GM23338 (cell line): ENCODE measurements around the gene ZNF578. TPM values are rescaled to one million over a fixed set of nuclear protein-coding genes. Genes with fewer than 3 reads are reported as not detected.

ENCODE experiments used
- ATAC-seq: fragments of 200-7000 bp; cut with Tn5 transposase; 3 replicates; pipeline ENCODE4 v1.9.1; 2020
- DNase-seq: peaks from one replicate; pipeline ENCODE4 v3.0.0-alpha.2; 2015; ENCODE audit warnings: low spot score
- H2AFZ ChIP-seq: fragments of 200-600 bp; sonication (generic); 2 replicates; pipeline ENCODE4 v1.8.0; 2016; ENCODE audit warnings: antibody characterized with exemption, mild to moderate bottlenecking, moderate library complexity
- H3F3A ChIP-seq: fragments of 200-600 bp; sonication (generic); replicated peaks from 2 replicates; pipeline ENCODE4 v1.8.0; 2017; ENCODE audit warnings: antibody characterized with exemption, mixed run types, low read depth
- H3K27ac ChIP-seq: fragments of 200-600 bp; sonication (generic); 2 replicates; pipeline ENCODE4 v1.6.1; 2016; ENCODE audit warnings: low read depth
- H3K27me3 ChIP-seq: fragments of 200-600 bp; sonication (generic); 2 replicates; pipeline ENCODE4 v1.8.0; 2016; ENCODE audit warnings: mild to moderate bottlenecking, mixed run types, moderate library complexity; ENCODE audit not compliant: insufficient read depth
- H3K36me3 ChIP-seq: fragments of 200-600 bp; sonication (generic); 2 replicates; pipeline ENCODE4 v1.8.0; 2016; ENCODE audit warnings: mild to moderate bottlenecking; ENCODE audit not compliant: insufficient read depth
- H3K4me1 ChIP-seq: fragments of 200-600 bp; sonication (generic); 2 replicates; pipeline ENCODE4 v1.8.0; 2016; ENCODE audit warnings: mild to moderate bottlenecking, moderate library complexity; ENCODE audit not compliant: insufficient read depth
- H3K4me2 ChIP-seq: fragments of 200-600 bp; sonication (generic); 2 replicates; pipeline ENCODE4 v1.7.1; 2017; ENCODE audit warnings: mixed run types
- H3K4me3 ChIP-seq: fragments of 200-600 bp; sonication (generic); 2 replicates; pipeline ENCODE4 v1.6.1; 2016; ENCODE audit warnings: mixed run types
- H3K79me2 ChIP-seq: fragments of 200-600 bp; sonication (generic); replicated peaks from 2 replicates; pipeline ENCODE4 v1.8.0; 2017; ENCODE audit warnings: mild to moderate bottlenecking; ENCODE audit not compliant: insufficient read depth
- H3K9me2 ChIP-seq: fragments of 200-600 bp; sonication (generic); 2 replicates; pipeline ENCODE4 v1.8.0; 2017; ENCODE audit not compliant: insufficient read depth
- H4K20me1 ChIP-seq: fragments of 200-600 bp; sonication (generic); replicated peaks from 2 replicates; pipeline ENCODE4 v1.8.0; 2017; ENCODE audit warnings: mild to moderate bottlenecking; ENCODE audit not compliant: insufficient read depth
- H3K27ac Mint-ChIP-seq: 2 replicates; pipeline ENCODE4 v1.8.0; 2020; ENCODE audit warnings: inconsistent platforms, mild to moderate bottlenecking, moderate library complexity, mixed read lengths
- H3K27me3 Mint-ChIP-seq: 3 replicates; pipeline ENCODE4 v1.8.0; 2022; ENCODE audit warnings: low read depth, mild to moderate bottlenecking, moderate library complexity, mixed read lengths, inconsistent platforms; ENCODE audit not compliant: insufficient read depth, poor library complexity
- H3K36me3 Mint-ChIP-seq: 3 replicates; pipeline ENCODE4 v1.8.0; 2021; ENCODE audit warnings: low read depth, mild to moderate bottlenecking, inconsistent platforms, moderate library complexity, mixed read lengths
- H3K4me1 Mint-ChIP-seq: 3 replicates; pipeline ENCODE4 v1.8.0; 2020; ENCODE audit warnings: mild to moderate bottlenecking, inconsistent platforms, mixed read lengths
- H3K4me3 Mint-ChIP-seq: 3 replicates; pipeline ENCODE4 v1.8.0; 2021; ENCODE audit warnings: moderate library complexity, mild to moderate bottlenecking, inconsistent platforms, mixed read lengths
- H3K9me3 Mint-ChIP-seq: 3 replicates; pipeline ENCODE4 v1.8.0; 2020; ENCODE audit warnings: moderate library complexity, mild to moderate bottlenecking, inconsistent platforms, mixed read lengths
- CREB1 ChIP-seq: fragments of 250-450 bp; sonication (Bioruptor Pico); IDR thresholded peaks from 2 replicates; pipeline ENCODE4 v1.5.0; 2020; ENCODE audit warnings: low read depth, mild to moderate bottlenecking, moderate library complexity
- EZH2 ChIP-seq: fragments of 200-600 bp; sonication (generic); IDR thresholded peaks from one replicate; pipeline ENCODE4 v1.8.0; 2017; ENCODE audit warnings: antibody characterized with exemption, mild to moderate bottlenecking, low read depth; ENCODE audit not compliant: unreplicated experiment
- EZH2phosphoT487 ChIP-seq: fragments of 200-600 bp; sonication (generic); IDR thresholded peaks from one replicate; pipeline ENCODE4 v1.8.1; 2018; ENCODE audit warnings: antibody characterized with exemption; ENCODE audit not compliant: unreplicated experiment
- JUNB ChIP-seq: IDR thresholded peaks from one replicate; pipeline ENCODE4 v1.6.1; 2016; ENCODE audit warnings: antibody characterized with exemption; ENCODE audit not compliant: unreplicated experiment
- ZNF114 ChIP-seq: fragments of 250-450 bp; sonication (Bioruptor Pico); IDR thresholded peaks from 2 replicates; pipeline ENCODE4 v1.5.0; 2020; ENCODE audit warnings: mild to moderate bottlenecking, moderate library complexity
- ZNF331 ChIP-seq: fragments of 250-450 bp; sonication (Bioruptor Pico); IDR thresholded peaks from 2 replicates; pipeline ENCODE4 v1.5.0; 2020; ENCODE audit warnings: low read depth, mild to moderate bottlenecking, moderate library complexity
- polyA plus RNA-seq: library from polyadenylated mRNA; unstranded; fragments of >200 nt; fragmentation: Nextera tagmentation; extraction: Ambion mirVana; gene quantifications from 2 replicates; pipeline ENCODE4 v1.2.1, GENCODE V29; 2016
- total RNA-seq: library from RNA; depleted of rRNA; stranded (reverse); fragments of >200 nt; shearing (Covaris generic); gene quantifications from 2 replicates; pipeline ENCODE4 v1.2.3, GENCODE V29; 2014
- TF ChIP-seq, protein P1 (sequence below): IDR thresholded peaks from 2 replicates; pipeline ENCODE4 v1.6.1; 2016; ENCODE audit warnings: antibody characterized with exemption
- TF ChIP-seq, protein P2 (sequence below): IDR thresholded peaks from one replicate; pipeline ENCODE4 v1.6.1; 2018; ENCODE audit warnings: antibody characterized with exemption; ENCODE audit not compliant: unreplicated experiment

Gene ZNF578
- total and polyA plus RNA-seq, 2 experiments from 2014 or later: 4.1 to 23.9 TPM

- TF ChIP-seq, protein P1, sequence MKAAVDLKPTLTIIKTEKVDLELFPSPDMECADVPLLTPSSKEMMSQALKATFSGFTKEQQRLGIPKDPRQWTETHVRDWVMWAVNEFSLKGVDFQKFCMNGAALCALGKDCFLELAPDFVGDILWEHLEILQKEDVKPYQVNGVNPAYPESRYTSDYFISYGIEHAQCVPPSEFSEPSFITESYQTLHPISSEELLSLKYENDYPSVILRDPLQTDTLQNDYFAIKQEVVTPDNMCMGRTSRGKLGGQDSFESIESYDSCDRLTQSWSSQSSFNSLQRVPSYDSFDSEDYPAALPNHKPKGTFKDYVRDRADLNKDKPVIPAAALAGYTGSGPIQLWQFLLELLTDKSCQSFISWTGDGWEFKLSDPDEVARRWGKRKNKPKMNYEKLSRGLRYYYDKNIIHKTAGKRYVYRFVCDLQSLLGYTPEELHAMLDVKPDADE: no peak
- TF ChIP-seq EZH2 (no peak), EZH2phosphoT487 (no peak)
Measured at GRCh38 chr19:52522551-52522950, 69.2 kb downstream of the ZNF578 start (continued).

GRCh38 chr19:52524086-52524485, 70.7 kb downstream of the ZNF578 start:
- no peaks in the 10 kb centered on the region; the same call in 2 of the 3 replicates for H3K36me3 Mint-ChIP-seq
- peaks cover 15% of the 10 kb centered on the region for H3K27me3 Mint-ChIP-seq
- H3K4me1 Mint-ChIP-seq: peaks cover 32% of the 10 kb centered on the region
- Histone ChIP-seq H3F3A (peaks cover 7% of the 10 kb centered on the region), H3K36me3 (no peaks in the 10 kb centered on the region), H3K79me2 (peaks cover 7% of the 10 kb centered on the region; the same call in 1 of the 2 replicates), H2AFZ (no peak overlapping the region), H3K27ac (no peak overlapping the region; the same call in 1 of the 2 replicates), H4K20me1 (no peaks in the 10 kb centered on the region; the same call in 1 of the 2 replicates), H3K27me3 (no peaks in the 10 kb centered on the region), H3K4me3 (no peak overlapping the region), H3K9me2 (no peaks in the 10 kb centered on the region), H3K4me1 (peaks cover 36% of the 10 kb centered on the region), H3K4me2 (no peak overlapping the region)
- H3K9me3 Mint-ChIP-seq: no peaks in the 10 kb centered on the region; the same call in 1 of the 3 replicates
- TF ChIP-seq, protein P2, sequence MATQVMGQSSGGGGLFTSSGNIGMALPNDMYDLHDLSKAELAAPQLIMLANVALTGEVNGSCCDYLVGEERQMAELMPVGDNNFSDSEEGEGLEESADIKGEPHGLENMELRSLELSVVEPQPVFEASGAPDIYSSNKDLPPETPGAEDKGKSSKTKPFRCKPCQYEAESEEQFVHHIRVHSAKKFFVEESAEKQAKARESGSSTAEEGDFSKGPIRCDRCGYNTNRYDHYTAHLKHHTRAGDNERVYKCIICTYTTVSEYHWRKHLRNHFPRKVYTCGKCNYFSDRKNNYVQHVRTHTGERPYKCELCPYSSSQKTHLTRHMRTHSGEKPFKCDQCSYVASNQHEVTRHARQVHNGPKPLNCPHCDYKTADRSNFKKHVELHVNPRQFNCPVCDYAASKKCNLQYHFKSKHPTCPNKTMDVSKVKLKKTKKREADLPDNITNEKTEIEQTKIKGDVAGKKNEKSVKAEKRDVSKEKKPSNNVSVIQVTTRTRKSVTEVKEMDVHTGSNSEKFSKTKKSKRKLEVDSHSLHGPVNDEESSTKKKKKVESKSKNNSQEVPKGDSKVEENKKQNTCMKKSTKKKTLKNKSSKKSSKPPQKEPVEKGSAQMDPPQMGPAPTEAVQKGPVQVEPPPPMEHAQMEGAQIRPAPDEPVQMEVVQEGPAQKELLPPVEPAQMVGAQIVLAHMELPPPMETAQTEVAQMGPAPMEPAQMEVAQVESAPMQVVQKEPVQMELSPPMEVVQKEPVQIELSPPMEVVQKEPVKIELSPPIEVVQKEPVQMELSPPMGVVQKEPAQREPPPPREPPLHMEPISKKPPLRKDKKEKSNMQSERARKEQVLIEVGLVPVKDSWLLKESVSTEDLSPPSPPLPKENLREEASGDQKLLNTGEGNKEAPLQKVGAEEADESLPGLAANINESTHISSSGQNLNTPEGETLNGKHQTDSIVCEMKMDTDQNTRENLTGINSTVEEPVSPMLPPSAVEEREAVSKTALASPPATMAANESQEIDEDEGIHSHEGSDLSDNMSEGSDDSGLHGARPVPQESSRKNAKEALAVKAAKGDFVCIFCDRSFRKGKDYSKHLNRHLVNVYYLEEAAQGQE: no peak
- TF ChIP-seq JUNB (no peak), CREB1 (CRISPR knock-in tag) (no peak), ZNF114 (no peak), ZNF331 (CRISPR knock-in tag) (no peak)
- DNase-seq (no peak), ATAC-seq (no peak)
- H3K27ac Mint-ChIP-seq: no peak overlapping the region
- H3K4me3 Mint-ChIP-seq: no peak overlapping the region
